Adrenal gland (tissue), 12 donors: Measurements from ENCODE around the gene LINC01488. TPM values are rescaled to one million over a fixed set of nuclear protein-coding genes. Genes with fewer than 3 reads are reported as not detected.

ENCODE experiments used
- DNase-seq, 7 donors: peaks; one replicate each; pipeline ENCODE4 v3.0.0-alpha.2; 2019 to 2020
- H3K27ac ChIP-seq, 5 donors: fragments of 200-600 bp; sonication (generic) in 4 of 5; 1 replicate in 3 of 5; 2 replicates in 2 of 5; pipeline versions ENCODE4 v1.5.1 to v1.8.0; 2016 to 2020; ENCODE audit warnings: mild to moderate bottlenecking in 1 of 5
- H3K27me3 ChIP-seq: fragments of 200-600 bp; 2 replicates; pipeline ENCODE4 v1.8.0; 2021
- H3K36me3 ChIP-seq, 2 donors: fragments of 200-600 bp; replicated peaks in 1 of 2; 1 replicate in 1 of 2; 2 replicates in 1 of 2; pipeline versions ENCODE4 v1.5.1 to v1.8.0; 2018 to 2022
- H3K4me1 ChIP-seq, 2 donors: fragments of 200-600 bp; replicated peaks in 1 of 2; 1 replicate in 1 of 2; 2 replicates in 1 of 2; pipeline versions ENCODE4 v1.5.1 to v1.8.0; 2018 to 2021
- H3K4me3 ChIP-seq, 4 donors: fragments of 200-600 bp; sonication (generic) in 3 of 4; one replicate each; pipeline ENCODE4 v1.5.1; 2016 to 2018
- H3K9me3 ChIP-seq, 3 donors: fragments of 200-600 bp; sonication (generic) in 1 of 3; replicated peaks in 1 of 3; 1 replicate in 2 of 3; 2 replicates in 1 of 3; pipeline versions ENCODE4 v1.5.1 to v1.8.0; 2016 to 2021
- POLR2A ChIP-seq, 2 donors: fragments of 450-650 bp; IDR thresholded peaks; one replicate each; pipeline ENCODE4 v1.6.1; 2017; ENCODE audit warnings: antibody characterized with exemption in 2 of 2, mild to moderate bottlenecking in 2 of 2, moderate library complexity in 1 of 2
- WGBS, 4 donors: extraction: QIAGEN DNeasy Blood & Tissue Kit in 2 of 4; methylation state at CpG; one replicate each; pipeline versions ENCODE4 v1.1.5 to v1.1.7; 2013 to 2017; 5-methylcytosine and 5-hydroxymethylcytosine counted together
- intact Hi-C, 2 donors: fragments of 100-400 bp; cut with DNase I; formaldehyde crosslinking; loops; one replicate each; pipeline versions ENCODE4 v1.14.1 to v1.15.0; 2022 to 2023
- polyA plus RNA-seq, 3 donors: library from polyadenylated mRNA; stranded (reverse); fragments of 200-250 nt in 2 of 3; fragments of 350-450 nt in 1 of 3; fragmentation: Illumina TruSeq in 1 of 3; extraction: RNeasy Lipid Tissue Mini Kit (QIAGEN cat#74804) in 1 of 3; gene quantifications; one replicate each; pipeline ENCODE4 v1.2.3, GENCODE V29; 2013 to 2014
- total RNA-seq, 9 donors: library from RNA; depleted of rRNA in 4 of 9; stranded (reverse); fragments of >200 nt in 4 of 9; fragments of 120-200 nt in 1 of 9; fragmentation: NEBNext Ultra II Directional in 1 of 9; extraction: Animal tissue kit (Norgen Biotek cat#: 25700) in 1 of 9; gene quantifications; one replicate each; pipeline versions ENCODE4 v1.1.0 to v1.2.4, GENCODE V29; 2013 to 2023
- TF ChIP-seq, protein P1 (sequence below), 6 experiments: fragments of 450-650 bp in 4 of 6; fragments of 200-600 bp in 2 of 6; sonication (generic) in 1 of 6; IDR thresholded peaks; 1 replicate in 5 of 6; 2 replicates in 1 of 6; pipeline versions ENCODE4 v1.5.1 to v1.8.0; 2016 to 2021; ENCODE audit warnings: antibody characterized with exemption in 6 of 6, mild to moderate bottlenecking in 2 of 6, moderate library complexity in 1 of 6
- donor health status: healthy with polysubstance abuse.
- donor health status: Bipolar disorder and iron deficiency.
- donor health status: DM: yes; HTN: yes; CAD: no.
- donor health status: DM: no; HTN: no; CAD: no.
- donor health status: DM: no; HTN: no; CAD: no.
- donor health status: DM: yes; HTN: yes; CAD: no.

The LINC01488 gene
- total and polyA plus RNA-seq, 12 donors: not detected

DNA sequence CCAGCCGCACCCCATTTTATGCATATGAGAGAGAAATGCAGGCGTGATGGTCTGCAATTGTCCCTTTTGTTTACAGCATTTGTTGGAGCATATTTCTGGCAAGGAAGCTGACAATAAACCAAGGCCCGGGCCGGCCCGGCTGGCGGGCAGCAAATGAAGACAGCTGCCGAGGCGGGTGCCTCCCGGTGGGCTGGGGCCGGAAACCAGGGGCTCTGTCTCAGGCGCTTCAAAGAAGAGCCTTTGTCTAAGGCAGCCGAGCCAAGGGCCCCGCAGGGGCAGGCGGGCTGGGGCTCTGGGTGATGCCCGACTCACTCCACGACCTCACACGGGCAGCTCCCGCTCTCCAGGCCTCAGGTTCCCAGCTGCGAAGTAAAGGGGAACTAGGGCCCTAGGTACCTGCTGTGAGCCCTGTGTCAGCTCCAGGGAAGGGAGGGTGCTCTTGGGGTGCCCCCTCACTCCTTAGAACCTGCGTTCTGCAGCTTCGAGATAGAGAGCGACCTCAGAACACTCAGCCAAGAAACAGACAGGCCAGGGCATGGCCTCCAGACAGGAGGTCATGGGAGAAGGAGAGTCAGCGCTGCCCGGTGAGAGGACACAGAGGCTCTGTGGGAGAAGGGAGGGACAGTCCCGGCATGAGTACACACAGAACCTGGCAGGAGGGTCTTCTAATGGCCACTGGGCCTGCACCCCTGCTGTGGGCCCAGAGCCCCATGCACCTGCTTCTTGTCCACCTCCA, 2.4 kb downstream of the LINC01488 start:
- intact Hi-C loops: no loop called here
- no peaks in the 10 kb centered on the region for H3K27me3 ChIP-seq
- DNase-seq: no peak
- no peaks in the 10 kb centered on the region for H3K36me3 ChIP-seq
- H3K4me1 ChIP-seq: no peaks in the 10 kb centered on the region
- H3K27ac ChIP-seq: no peak overlapping the region
- no peak for TF ChIP-seq POLR2A (IDR thresholded peaks at IDR 0.05)
- TF ChIP-seq, protein P1, sequence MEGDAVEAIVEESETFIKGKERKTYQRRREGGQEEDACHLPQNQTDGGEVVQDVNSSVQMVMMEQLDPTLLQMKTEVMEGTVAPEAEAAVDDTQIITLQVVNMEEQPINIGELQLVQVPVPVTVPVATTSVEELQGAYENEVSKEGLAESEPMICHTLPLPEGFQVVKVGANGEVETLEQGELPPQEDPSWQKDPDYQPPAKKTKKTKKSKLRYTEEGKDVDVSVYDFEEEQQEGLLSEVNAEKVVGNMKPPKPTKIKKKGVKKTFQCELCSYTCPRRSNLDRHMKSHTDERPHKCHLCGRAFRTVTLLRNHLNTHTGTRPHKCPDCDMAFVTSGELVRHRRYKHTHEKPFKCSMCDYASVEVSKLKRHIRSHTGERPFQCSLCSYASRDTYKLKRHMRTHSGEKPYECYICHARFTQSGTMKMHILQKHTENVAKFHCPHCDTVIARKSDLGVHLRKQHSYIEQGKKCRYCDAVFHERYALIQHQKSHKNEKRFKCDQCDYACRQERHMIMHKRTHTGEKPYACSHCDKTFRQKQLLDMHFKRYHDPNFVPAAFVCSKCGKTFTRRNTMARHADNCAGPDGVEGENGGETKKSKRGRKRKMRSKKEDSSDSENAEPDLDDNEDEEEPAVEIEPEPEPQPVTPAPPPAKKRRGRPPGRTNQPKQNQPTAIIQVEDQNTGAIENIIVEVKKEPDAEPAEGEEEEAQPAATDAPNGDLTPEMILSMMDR (IDR thresholded peaks at IDR 0.05): no peak
- H3K9me3 ChIP-seq: no peaks in the 10 kb centered on the region
- no peak overlapping the region for H3K4me3 ChIP-seq
- WGBS, 4 donors: 75 to 87% (median 85%) methylated on average over 6 to 25 of the region's 25 CpGs

DNA sequence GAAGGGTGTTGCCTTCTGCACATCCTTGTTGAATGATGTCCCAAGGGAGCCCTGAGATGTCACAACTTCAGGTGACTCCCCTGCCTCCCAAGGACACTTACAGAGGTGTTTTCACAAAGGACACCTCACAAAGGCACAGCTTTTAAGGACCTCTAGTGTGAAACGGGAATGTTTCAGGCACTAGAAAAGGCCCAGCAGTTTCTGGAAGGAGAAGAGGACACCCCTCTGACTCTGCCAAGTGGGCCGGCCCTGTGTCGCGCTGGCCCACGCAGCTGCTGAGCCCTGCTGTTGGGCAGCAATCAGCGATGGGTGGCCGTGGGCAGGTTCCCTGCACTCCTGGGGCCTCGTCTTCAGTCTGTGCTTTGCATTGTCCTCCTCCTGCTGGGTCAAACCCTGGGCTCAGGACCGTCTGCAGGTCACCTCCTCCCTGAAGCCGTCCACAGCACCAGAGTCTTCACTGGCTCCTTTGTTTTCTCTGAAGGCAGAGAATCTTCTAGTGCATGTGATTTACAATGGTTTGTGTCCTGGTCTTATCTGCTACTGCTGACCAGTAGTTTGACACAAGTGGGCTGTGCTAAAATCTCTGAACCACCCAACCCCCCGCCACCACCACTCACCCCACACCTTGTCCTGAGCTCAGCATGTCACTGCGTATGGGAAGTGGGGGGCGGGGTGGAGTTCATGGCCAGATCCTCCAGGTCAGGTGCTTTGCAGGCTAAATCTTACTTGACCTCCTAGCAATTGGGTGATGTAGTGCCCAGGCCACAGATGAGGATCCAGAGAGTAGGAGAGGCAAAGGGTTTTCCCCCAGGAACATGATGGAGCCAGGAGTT, 3.2 kb downstream of the LINC01488 start:
- TF ChIP-seq, protein P1 (IDR thresholded peaks at IDR 0.05): no peak
- TF ChIP-seq POLR2A (IDR thresholded peaks at IDR 0.05): no peak
- WGBS, 4 donors: 86 to 97% (median 92%) methylated on average over 8 to 13 of the region's 13 CpGs
- Histone ChIP-seq H3K27ac (no peak overlapping the region), H3K9me3 (no peaks in the 10 kb centered on the region), H3K27me3 (no peaks in the 10 kb centered on the region), H3K4me1 (no peaks in the 10 kb centered on the region), H3K36me3 (no peaks in the 10 kb centered on the region), H3K4me3 (no peak overlapping the region)
- intact Hi-C loops: no loop called here
- no peak for DNase-seq

DNA sequence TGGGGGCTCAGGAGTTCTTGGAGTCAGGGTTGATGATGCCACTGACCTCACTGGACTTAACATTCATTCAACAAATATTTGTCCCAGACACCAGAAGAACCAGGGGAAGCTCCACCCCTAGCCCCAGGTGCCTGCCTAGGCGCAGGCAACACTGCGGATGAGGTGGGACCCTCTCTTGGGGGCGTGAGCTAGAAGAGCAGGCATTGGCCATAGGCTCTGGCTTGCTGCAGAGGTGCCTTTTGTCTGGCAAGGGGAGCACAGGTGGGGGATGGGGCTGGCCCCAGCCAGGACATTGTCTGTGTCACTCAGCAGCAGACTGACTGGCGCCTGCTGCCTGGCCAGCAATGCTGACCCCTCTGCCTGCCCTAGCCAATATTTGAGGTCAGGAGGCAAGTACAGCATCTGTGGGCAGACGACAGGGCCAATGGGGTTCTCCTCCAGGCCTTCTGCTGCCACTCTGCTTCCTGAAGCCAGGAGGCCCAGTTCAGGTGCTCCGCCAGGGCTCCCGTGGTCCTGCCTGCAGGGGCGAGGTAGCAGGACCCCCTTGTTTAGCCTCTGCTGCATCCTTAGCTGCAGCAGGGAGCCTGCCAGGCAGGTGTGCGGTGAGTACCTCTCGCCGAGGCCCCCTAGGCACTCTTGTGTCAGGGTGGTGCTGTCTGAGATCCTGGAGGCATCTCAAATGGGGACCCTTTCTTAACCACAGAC, 4.0 kb downstream of the LINC01488 start:
- H3K4me3 ChIP-seq: no peak overlapping the region
- H3K27ac ChIP-seq: no peak overlapping the region
- intact Hi-C loops: no loop called here
- H3K27me3 ChIP-seq: no peaks in the 10 kb centered on the region
- TF ChIP-seq POLR2A (IDR thresholded peaks at IDR 0.05): no peak
- TF ChIP-seq, protein P1 (IDR thresholded peaks at IDR 0.05): no peak
- no peak for DNase-seq
- H3K4me1 ChIP-seq: no peaks in the 10 kb centered on the region
- no peaks in the 10 kb centered on the region for H3K36me3 ChIP-seq
- H3K9me3 ChIP-seq: no peaks in the 10 kb centered on the region
- 40 to 100% (median 90%) methylated on average over 1 to 11 of the region's 11 CpGs for WGBS, 4 donors
